ENCODE measurements around the gene RABGAP1. TPM values are rescaled to one million over a fixed set of nuclear protein-coding genes. Genes with fewer than 3 reads are reported as not detected.
A peak's percentile ranks its signal among the peaks of the same experiment; 100 is the strongest.

The RABGAP1 gene
- total and polyA plus RNA-seq, 2 experiments from 2014 or later: 8.5 to 33.9 TPM

DNA sequence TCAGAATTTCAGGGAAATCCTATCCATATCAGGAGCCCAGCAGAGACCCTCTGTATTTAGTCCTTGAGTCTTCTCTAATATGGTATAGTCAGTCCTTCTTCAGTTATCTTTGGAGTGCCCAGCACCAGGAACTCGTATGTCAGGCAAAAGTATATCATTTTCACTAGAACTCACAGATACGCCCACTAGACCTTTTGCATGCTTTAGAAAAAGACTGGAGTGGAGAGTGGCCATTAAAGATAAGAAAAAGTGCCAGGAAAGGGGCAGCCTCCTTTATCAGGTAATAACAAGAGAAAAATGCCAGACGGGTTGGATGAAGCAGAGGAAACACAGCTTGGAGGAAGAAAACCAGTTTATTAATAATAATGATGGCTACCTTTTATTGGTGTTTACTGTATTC, 156.2 kb downstream of the RABGAP1 start:
- Histone ChIP-seq H3K27me3 (ENCODE audit: insufficient read depth) (no peaks in the 10 kb centered on the region), H3F3A (replicated peaks; ENCODE audit: low read depth) (no peaks in the 10 kb centered on the region), H3K4me2 (peak overlapping the region; percentile 1), H3K9me2 (ENCODE audit: insufficient read depth) (no peaks in the 10 kb centered on the region), H4K20me1 (replicated peaks; ENCODE audit: insufficient read depth) (no peaks in the 10 kb centered on the region), H3K4me3 (no peak overlapping the region), H3K4me1 (ENCODE audit: insufficient read depth) (peaks cover 19% of the 10 kb centered on the region), H3K27ac (ENCODE audit: low read depth) (peak overlapping the region; percentile 84), H3K79me2 (replicated peaks; ENCODE audit: insufficient read depth) (no peaks in the 10 kb centered on the region), H2AFZ (no peak overlapping the region), H3K36me3 (ENCODE audit: insufficient read depth) (peaks cover 9% of the 10 kb centered on the region; the same call in 1 of the 2 replicates)
- H3K4me3 Mint-ChIP-seq: no peak overlapping the region
- no peaks in the 10 kb centered on the region for H3K27me3 Mint-ChIP-seq (ENCODE audit: insufficient read depth, low read depth, poor library complexity)
- H3K4me1 Mint-ChIP-seq: peaks cover 39% of the 10 kb centered on the region
- no peak for ATAC-seq
- H3K36me3 Mint-ChIP-seq (ENCODE audit: low read depth): peaks cover 74% of the 10 kb centered on the region
- no peak for DNase-seq (ENCODE audit: low spot score)
- no peaks in the 10 kb centered on the region for H3K9me3 Mint-ChIP-seq
- no peak for TF ChIP-seq STAT1 (IDR thresholded peaks at IDR 0.05; ENCODE audit: unreplicated experiment)
- TF ChIP-seq JUNB (IDR thresholded peaks at IDR 0.05; ENCODE audit: unreplicated experiment): no peak
- TF ChIP-seq REST (IDR thresholded peaks at IDR 0.05; ENCODE audit: unreplicated experiment): no peak
- TF ChIP-seq ZNF462 (CRISPR knock-in tag; IDR thresholded peaks at IDR 0.05): no peak
- no peak for TF ChIP-seq ZNF331 (CRISPR knock-in tag; IDR thresholded peaks at IDR 0.05; ENCODE audit: low read depth)
- no peak for TF ChIP-seq CREB1 (CRISPR knock-in tag; IDR thresholded peaks at IDR 0.05; ENCODE audit: low read depth)
- no peak for TF ChIP-seq CTCF (conservative IDR thresholded peaks at IDR 0.05; ENCODE audit: low read depth in 2 of 2)
- TF ChIP-seq POLR2AphosphoS5 (IDR thresholded peaks at IDR 0.05; ENCODE audit: low read depth): no peak
- no peak for TF ChIP-seq EZH2phosphoT487 (IDR thresholded peaks at IDR 0.05; ENCODE audit: unreplicated experiment)
- TF ChIP-seq NANOG (IDR thresholded peaks at IDR 0.05; ENCODE audit: borderline replicate concordance): no peak
- no peak for TF ChIP-seq ZNF114 (CRISPR knock-in tag; IDR thresholded peaks at IDR 0.05)
- TF ChIP-seq EZH2 (IDR thresholded peaks at IDR 0.05; ENCODE audit: low read depth, unreplicated experiment): no peak
- peak overlapping the region; percentile 91 for H3K27ac Mint-ChIP-seq

Data from GM23338 (cell line).